Measurements from ENCODE around the gene SPAG16. TPM values are rescaled to one million over a fixed set of nuclear protein-coding genes. Genes with fewer than 3 reads are reported as not detected.

The SPAG16 gene
- total and polyA plus RNA-seq, 2 of the 13 experiments (the other 11 are each of a cell fraction or from before 2014, with no cell fraction given): 9.6 to 26.5 TPM

DNA sequence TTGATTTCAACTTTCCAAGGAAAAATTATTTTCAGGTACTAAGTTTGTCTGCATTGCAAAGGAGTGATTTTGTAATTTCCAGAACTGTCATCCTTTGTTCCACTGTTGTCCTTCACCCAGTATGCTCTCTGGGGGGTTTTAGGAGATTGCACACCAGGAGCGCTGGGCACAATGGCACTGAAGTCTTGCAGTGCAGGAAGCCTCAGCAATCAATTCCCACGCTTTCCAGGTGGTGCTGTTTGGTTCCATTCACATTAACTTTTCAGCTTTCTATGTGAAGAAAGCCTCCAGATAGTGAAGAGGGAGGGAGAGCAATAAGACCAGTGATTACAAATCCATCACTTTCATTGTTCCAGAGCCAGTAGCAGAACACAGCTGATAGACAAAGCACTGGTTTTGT, 782.6 kb downstream of the SPAG16 start:
- intact Hi-C loops (cut with micrococcal nuclease; ENCODE audit: unreplicated experiment) (no loop called here), in situ Hi-C loops (cut with HindIII; ENCODE audit: extremely low pct_ligation_motif_present, low pct_unique_long_range_greater_than_20kb) (no loop called here)
- 0% methylated on average over 2 of the region's 2 CpGs for WGBS (ENCODE audit: low lambda C conversion rate)
- no peak overlapping the region for H2AFZ ChIP-seq (ENCODE audit: low read length)
- H3K79me2 ChIP-seq (ENCODE audit: insufficient read depth, low read length): no peaks in the 10 kb centered on the region
- no peak overlapping the region for H3K4me3 ChIP-seq (replicated peaks in 1 of 3; ENCODE audit: insufficient read depth in 1 of 3, low read depth in 2 of 3, low read length in 3 of 3)
- no peak for FAIRE-seq
- no peak for DNase-seq (ENCODE audit: low spot score)
- no peaks in the 10 kb centered on the region for H3K4me1 ChIP-seq (ENCODE audit: insufficient read depth, low read length)
- BruUV-seq (replicated peaks): no TSS peak
- ChIA-PET CTCF (ENCODE audit: low intra/inter-chr PET ratio, low total read pairs) (no interaction called here), POLR2A (no interaction called here)
- no peaks in the 10 kb centered on the region for H4K20me1 ChIP-seq (ENCODE audit: insufficient read depth, low read length)
- no peak overlapping the region for H3K9ac ChIP-seq (ENCODE audit: insufficient read depth, low read depth, low read length)
- ATAC-seq: no peak
- H3K4me2 ChIP-seq (ENCODE audit: low read depth, low read length): no peak overlapping the region
- H3K27me3 ChIP-seq (ENCODE audit: control insufficient read depth in 1 of 2, insufficient read depth in 2 of 2, low read length in 2 of 2): no peaks in the 10 kb centered on the region
- no peak for TF ChIP-seq CBX1 (IDR thresholded peaks at IDR 0.05; ENCODE audit: low read depth)
- TF ChIP-seq ZNF781 (CRISPR knock-in tag; IDR thresholded peaks at IDR 0.05; ENCODE audit: borderline replicate concordance, not compliant biosample characterization): no peak
- no peaks in the 10 kb centered on the region for H3K36me3 ChIP-seq (replicated peaks in 1 of 2; ENCODE audit: control insufficient read depth in 1 of 2, insufficient read depth in 2 of 2, low read length in 2 of 2)
- no peaks in the 10 kb centered on the region for H3K9me3 ChIP-seq (ENCODE audit: low read length)
- no peak overlapping the region for H3K27ac ChIP-seq (ENCODE audit: extremely low read length, insufficient read depth, low read length)

GRCh38 chr2:214069254-214069653, 785.0 kb downstream of the SPAG16 start:
- Histone ChIP-seq H3K4me1 (ENCODE audit: insufficient read depth, low read length) (no peaks in the 10 kb centered on the region), H3K4me2 (ENCODE audit: low read depth, low read length) (no peak overlapping the region), H3K9me3 (ENCODE audit: low read length) (no peaks in the 10 kb centered on the region), H3K4me3 (replicated peaks in 1 of 3; ENCODE audit: insufficient read depth in 1 of 3, low read depth in 2 of 3, low read length in 3 of 3) (no peak overlapping the region), H2AFZ (ENCODE audit: low read length) (no peak overlapping the region), H3K27ac (ENCODE audit: extremely low read length, insufficient read depth, low read length) (no peak overlapping the region), H3K9ac (ENCODE audit: insufficient read depth, low read depth, low read length) (no peak overlapping the region), H3K36me3 (replicated peaks in 1 of 2; ENCODE audit: control insufficient read depth in 1 of 2, insufficient read depth in 2 of 2, low read length in 2 of 2) (no peaks in the 10 kb centered on the region), H4K20me1 (ENCODE audit: insufficient read depth, low read length) (no peaks in the 10 kb centered on the region), H3K79me2 (ENCODE audit: insufficient read depth, low read length) (no peaks in the 10 kb centered on the region), H3K27me3 (ENCODE audit: control insufficient read depth in 1 of 2, insufficient read depth in 2 of 2, low read length in 2 of 2) (no peaks in the 10 kb centered on the region)
- FAIRE-seq: peak; percentile 8
- WGBS (ENCODE audit: low lambda C conversion rate): 71% methylated on average over 2 of the region's 2 CpGs
- CTCF ChIA-PET (ENCODE audit: low intra/inter-chr PET ratio, low total read pairs): no interaction called here
- no peak for ATAC-seq
- intact Hi-C loops (cut with micrococcal nuclease; ENCODE audit: unreplicated experiment) (no loop called here), in situ Hi-C loops (cut with HindIII; ENCODE audit: extremely low pct_ligation_motif_present, low pct_unique_long_range_greater_than_20kb) (no loop called here)
- peak; percentile 5 for DNase-seq (ENCODE audit: low spot score)
- POLR2A ChIA-PET: no interaction called here
- BruUV-seq (replicated peaks): no TSS peak
- TF ChIP-seq, protein P1, sequence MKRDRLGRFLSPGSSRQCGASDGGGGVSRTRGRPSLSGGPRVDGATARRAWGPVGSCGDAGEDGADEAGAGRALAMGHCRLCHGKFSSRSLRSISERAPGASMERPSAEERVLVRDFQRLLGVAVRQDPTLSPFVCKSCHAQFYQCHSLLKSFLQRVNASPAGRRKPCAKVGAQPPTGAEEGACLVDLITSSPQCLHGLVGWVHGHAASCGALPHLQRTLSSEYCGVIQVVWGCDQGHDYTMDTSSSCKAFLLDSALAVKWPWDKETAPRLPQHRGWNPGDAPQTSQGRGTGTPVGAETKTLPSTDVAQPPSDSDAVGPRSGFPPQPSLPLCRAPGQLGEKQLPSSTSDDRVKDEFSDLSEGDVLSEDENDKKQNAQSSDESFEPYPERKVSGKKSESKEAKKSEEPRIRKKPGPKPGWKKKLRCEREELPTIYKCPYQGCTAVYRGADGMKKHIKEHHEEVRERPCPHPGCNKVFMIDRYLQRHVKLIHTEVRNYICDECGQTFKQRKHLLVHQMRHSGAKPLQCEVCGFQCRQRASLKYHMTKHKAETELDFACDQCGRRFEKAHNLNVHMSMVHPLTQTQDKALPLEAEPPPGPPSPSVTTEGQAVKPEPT (CRISPR knock-in tag; IDR thresholded peaks at IDR 0.05; ENCODE audit: low read depth): no peak
- TF ChIP-seq RBAK (CRISPR knock-in tag; IDR thresholded peaks at IDR 0.05) (no peak), CENPX (CRISPR knock-in tag; IDR thresholded peaks at IDR 0.05) (no peak), ZNF543 (CRISPR knock-in tag; IDR thresholded peaks at IDR 0.05) (no peak), ZKSCAN8 (CRISPR knock-in tag; IDR thresholded peaks at IDR 0.05; ENCODE audit: borderline replicate concordance) (no peak), MTA1 (CRISPR knock-in tag; IDR thresholded peaks at IDR 0.05; ENCODE audit: borderline replicate concordance) (no peak), ZNF572 (CRISPR knock-in tag; IDR thresholded peaks at IDR 0.05) (no peak), HNRNPK (IDR thresholded peaks at IDR 0.05; ENCODE audit: low read depth, low read length, poor library complexity, severe bottlenecking) (no peak), SMYD3 (CRISPR knock-in tag; IDR thresholded peaks at IDR 0.05) (no peak), GFI1 (CRISPR knock-in tag; IDR thresholded peaks at IDR 0.05; ENCODE audit: borderline replicate concordance) (no peak)
- TF ChIP-seq, protein P2, sequence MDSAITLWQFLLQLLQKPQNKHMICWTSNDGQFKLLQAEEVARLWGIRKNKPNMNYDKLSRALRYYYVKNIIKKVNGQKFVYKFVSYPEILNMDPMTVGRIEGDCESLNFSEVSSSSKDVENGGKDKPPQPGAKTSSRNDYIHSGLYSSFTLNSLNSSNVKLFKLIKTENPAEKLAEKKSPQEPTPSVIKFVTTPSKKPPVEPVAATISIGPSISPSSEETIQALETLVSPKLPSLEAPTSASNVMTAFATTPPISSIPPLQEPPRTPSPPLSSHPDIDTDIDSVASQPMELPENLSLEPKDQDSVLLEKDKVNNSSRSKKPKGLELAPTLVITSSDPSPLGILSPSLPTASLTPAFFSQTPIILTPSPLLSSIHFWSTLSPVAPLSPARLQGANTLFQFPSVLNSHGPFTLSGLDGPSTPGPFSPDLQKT (CRISPR knock-in tag; IDR thresholded peaks at IDR 0.05; ENCODE audit: borderline replicate concordance): no peak
- TF ChIP-seq, protein P3, sequence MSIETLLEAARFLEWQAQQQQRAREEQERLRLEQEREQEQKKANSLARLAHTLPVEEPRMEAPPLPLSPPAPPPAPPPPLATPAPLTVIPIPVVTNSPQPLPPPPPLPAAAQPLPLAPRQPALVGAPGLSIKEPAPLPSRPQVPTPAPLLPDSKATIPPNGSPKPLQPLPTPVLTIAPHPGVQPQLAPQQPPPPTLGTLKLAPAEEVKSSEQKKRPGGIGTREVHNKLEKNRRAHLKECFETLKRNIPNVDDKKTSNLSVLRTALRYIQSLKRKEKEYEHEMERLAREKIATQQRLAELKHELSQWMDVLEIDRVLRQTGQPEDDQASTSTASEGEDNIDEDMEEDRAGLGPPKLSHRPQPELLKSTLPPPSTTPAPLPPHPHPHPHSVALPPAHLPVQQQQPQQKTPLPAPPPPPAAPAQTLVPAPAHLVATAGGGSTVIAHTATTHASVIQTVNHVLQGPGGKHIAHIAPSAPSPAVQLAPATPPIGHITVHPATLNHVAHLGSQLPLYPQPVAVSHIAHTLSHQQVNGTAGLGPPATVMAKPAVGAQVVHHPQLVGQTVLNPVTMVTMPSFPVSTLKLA (IDR thresholded peaks at IDR 0.05): no peak
- TF ChIP-seq, protein P4, sequence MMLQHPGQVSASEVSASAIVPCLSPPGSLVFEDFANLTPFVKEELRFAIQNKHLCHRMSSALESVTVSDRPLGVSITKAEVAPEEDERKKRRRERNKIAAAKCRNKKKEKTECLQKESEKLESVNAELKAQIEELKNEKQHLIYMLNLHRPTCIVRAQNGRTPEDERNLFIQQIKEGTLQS (CRISPR knock-in tag; IDR thresholded peaks at IDR 0.05): no peak
